ENCODE measurements around the gene NLGN2. TPM values are rescaled to one million over a fixed set of nuclear protein-coding genes. Genes with fewer than 3 reads are reported as not detected.

Gene NLGN2
- total and polyA plus RNA-seq, 2 of the 8 experiments (the other 6 are each of a cell fraction or from before 2014, with no cell fraction given) = 21.2 to 62.8 TPM

DNA sequence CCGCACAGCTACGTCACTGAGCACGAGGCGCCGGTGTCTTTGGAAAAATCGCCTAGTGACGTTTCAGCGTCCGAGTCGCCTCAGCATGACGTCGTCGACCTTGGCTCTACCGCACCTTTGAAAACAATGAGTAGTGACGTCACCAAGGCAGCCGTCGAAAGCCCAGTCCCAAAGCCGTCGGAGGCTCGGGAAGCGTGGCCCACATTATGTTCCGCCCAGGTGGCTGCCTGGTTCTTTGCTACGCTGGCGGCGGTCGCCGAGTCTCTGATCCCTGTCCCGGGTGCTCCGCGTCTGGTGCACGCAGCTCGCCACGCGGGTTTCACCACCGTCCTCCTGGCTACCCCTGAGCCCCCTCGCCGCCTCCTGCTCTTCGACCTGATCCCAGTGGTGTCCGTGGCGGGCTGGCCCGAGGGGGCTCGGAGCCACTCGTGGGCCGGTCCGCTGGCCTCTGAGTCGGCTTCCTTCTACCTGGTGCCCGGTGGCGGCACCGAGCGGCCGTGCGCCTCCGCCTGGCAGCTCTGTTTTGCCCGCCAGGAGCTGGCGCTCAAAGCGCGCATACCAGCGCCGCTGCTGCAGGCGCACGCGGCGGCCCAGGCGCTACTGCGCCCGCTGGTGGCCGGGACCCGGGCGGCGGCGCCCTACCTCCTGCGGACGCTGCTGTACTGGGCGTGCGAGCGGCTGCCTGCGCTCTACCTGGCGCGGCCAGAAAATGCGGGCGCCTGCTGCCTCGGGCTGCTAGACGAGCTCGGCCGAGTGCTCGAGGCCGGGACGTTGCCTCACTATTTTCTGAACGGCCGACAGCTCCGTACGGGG, 29.1 kb downstream of the NLGN2 start:
- Histone ChIP-seq H3K9ac (replicated peaks in 1 of 4; ENCODE audit: extremely low read depth in 1 of 4, low read depth in 3 of 4, low read length in 3 of 4) (peak overlapping the region in 3 of 4 experiments; percentile 1 to 46 (median 6); a peak in 5 of 7 replicates), H3K18ac (ENCODE audit: extremely low read depth, low read length) (peak overlapping the region; percentile 40; the same call in 1 of the 2 replicates), H3K36me3 (ENCODE audit: control insufficient read depth in 2 of 4, insufficient read depth in 4 of 4, low read length in 3 of 4) (no peaks in the 10 kb centered on the region), H3K4ac (replicated peaks; ENCODE audit: insufficient read length, low read depth, low read length) (no peak overlapping the region), H3K23me2 (ENCODE audit: low read depth, low read length) (peaks cover 31% of the 10 kb centered on the region), H3K79me1 (ENCODE audit: low read depth, low read length) (no peaks in the 10 kb centered on the region), H2AK5ac (ENCODE audit: low read depth, low read length) (no peak overlapping the region; the same call in 1 of the 2 replicates), H2BK12ac (ENCODE audit: low read depth, low read length) (peak overlapping the region; percentile 94), H4K20me1 (replicated peaks in 1 of 2; ENCODE audit: control insufficient read depth in 1 of 2, insufficient read depth in 2 of 2, low read length in 2 of 2) (no peaks in the 10 kb centered on the region), H2BK120ac (replicated peaks; ENCODE audit: low read depth, low read length) (peak overlapping the region; percentile 91), H4K8ac (ENCODE audit: extremely low read depth, insufficient read depth, low read length) (peak overlapping the region; percentile 97), H3K4me3 (ENCODE audit: extremely low read depth in 1 of 4, insufficient read depth in 2 of 4, low read depth in 3 of 4, low read length in 4 of 4) (peak overlapping the region; percentile 50 to 83 (median 67)), H3K27ac (ENCODE audit: low read depth, low read length) (peak overlapping the region; percentile 59), H2BK20ac (ENCODE audit: low read length) (no peak overlapping the region), H3K79me2 (ENCODE audit: control insufficient read depth in 1 of 2, insufficient read depth in 2 of 2, low read length in 2 of 2) (no peaks in the 10 kb centered on the region), H4K5ac (ENCODE audit: insufficient read length, low read depth, low read length) (peak overlapping the region; percentile 52), H2BK5ac (ENCODE audit: low read depth, low read length) (peak overlapping the region; percentile 63), H3K56ac (replicated peaks; ENCODE audit: insufficient read length, low read depth, low read length) (peak overlapping the region; percentile 48), H3K14ac (ENCODE audit: insufficient read length) (no peak overlapping the region), H3K9me3 (ENCODE audit: insufficient read depth in 2 of 2, low read depth in 1 of 2, low read length in 1 of 2) (no peaks in the 10 kb centered on the region), H3K27me3 (replicated peaks in 1 of 4; ENCODE audit: control insufficient read depth in 3 of 4, extremely low read depth in 1 of 4, insufficient read depth in 3 of 4, low read length in 3 of 4) (peaks cover 2 to 19% (median 12%) of the 10 kb centered on the region in 4 experiments; a peak in 6 of 7 replicates), H2AFZ (ENCODE audit: low read length) (0 out of 2 replicates have a peak overlapping the region, but pooled peaks have one; percentile 43), H3K4me2 (ENCODE audit: insufficient read depth in 1 of 2, low read depth in 2 of 2, low read length in 2 of 2) (peak overlapping the region; percentile 91), H2BK15ac (ENCODE audit: low read length) (peak overlapping the region; percentile 95; the same call in 1 of the 2 replicates), H4K91ac (replicated peaks; ENCODE audit: insufficient read length, low read length) (peak overlapping the region; percentile 79), H3K23ac (ENCODE audit: insufficient read length) (no peak overlapping the region), H3K4me1 (replicated peaks in 1 of 4; ENCODE audit: control insufficient read depth in 3 of 4, insufficient read depth in 4 of 4, low read length in 3 of 4) (peaks cover 0 to 28% (median 15%) of the 10 kb centered on the region in 4 experiments; a peak in 6 of 7 replicates)
- ChIA-PET CTCF (ENCODE audit: partially characterized antibody) (interaction anchor here (0.6 to 5.1 kb wide), 40 partner anchors 10 to 311 kb away, joined by 3 to 56 read pairs (median 5); partner anchors contain the start of genes KCTD11, SPEM2, TMEM256 and TMEM95), POLR2A (ENCODE audit: partially characterized antibody) (interaction anchor here (0.6 to 15.5 kb wide), 28 partner anchors 8 to 322 kb away, joined by 3 to 339 read pairs (median 4); partner anchors contain the start of genes ACAP1, ASGR2, CHRNB1 and CLDN7)
- peak in 1 of 2 experiments; percentile 87 for DNase-seq (ENCODE audit: low read depth in 1 of 2, low spot score in 2 of 2)
- FAIRE-seq = peak; percentile 69
- WGBS, 2 experiments (ENCODE audit: extremely low coverage in 1 of 2, insufficient coverage in 1 of 2, insufficient read length in 1 of 2, insufficient replicate concordance in 2 of 2, low coverage in 1 of 2, low lambda C conversion rate in 2 of 2, missing lambda C conversion rate in 1 of 2) = 3% methylated on average over 83 of the region's 92 CpGs; no CpG with 5 or more reads in 1 of the 2 experiments
- no peak for TF ChIP-seq BRCA1 (IDR thresholded peaks at IDR 0.05; ENCODE audit: low read depth, low read length)
- TF ChIP-seq CHD1 (IDR thresholded peaks at IDR 0.05; ENCODE audit: low read depth, low read length) = peak; percentile 9; the same call in 1 of the 2 replicates
- 0 out of 2 replicates have a peak, but pooled peaks have one; percentile 15 for TF ChIP-seq EGR1 (IDR thresholded peaks at IDR 0.05; ENCODE audit: borderline replicate concordance, low read depth, low read length)
- TF ChIP-seq ATF2 (IDR thresholded peaks at IDR 0.05; ENCODE audit: low read length) = peak; percentile 93
- TF ChIP-seq TEAD4 (IDR thresholded peaks at IDR 0.05; ENCODE audit: low read depth, low read length) = peak; percentile 92
- TF ChIP-seq HDAC2 (IDR thresholded peaks at IDR 0.05; ENCODE audit: borderline replicate concordance in 1 of 2, low read depth in 2 of 2, low read length in 2 of 2) = peak in 1 of 2 experiments; percentile 69; a peak in 1 of 4 replicates
- TF ChIP-seq KDM4A (IDR thresholded peaks at IDR 0.05; ENCODE audit: low read depth, low read length, severe bottlenecking) = peak; percentile 73
- peak; percentile 49 for TF ChIP-seq TBP (IDR thresholded peaks at IDR 0.05; ENCODE audit: low read depth, low read length)
